ENCODE data around the gene MYO5B.

DNA sequence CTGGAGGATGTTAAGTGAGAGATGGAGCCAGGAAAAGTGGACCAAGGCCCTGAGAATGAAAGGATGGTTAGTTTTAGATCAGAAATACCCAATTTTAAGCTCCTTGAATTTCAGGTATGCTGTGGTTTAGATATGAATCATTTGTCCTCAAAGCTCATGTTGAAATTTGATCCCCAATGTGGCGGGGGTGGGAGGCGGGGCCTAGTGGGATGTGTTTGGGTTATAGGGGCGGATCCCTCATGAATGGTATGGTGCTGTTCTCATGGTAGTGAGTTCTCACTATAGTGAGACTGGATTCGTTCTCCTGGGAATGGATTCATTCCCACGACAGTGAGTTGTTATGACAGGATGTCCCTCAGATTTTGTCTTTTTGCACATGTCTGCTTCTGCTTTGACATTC is 11.4 kb downstream of the MYO5B start:
- TF ChIP-seq, protein P1, sequence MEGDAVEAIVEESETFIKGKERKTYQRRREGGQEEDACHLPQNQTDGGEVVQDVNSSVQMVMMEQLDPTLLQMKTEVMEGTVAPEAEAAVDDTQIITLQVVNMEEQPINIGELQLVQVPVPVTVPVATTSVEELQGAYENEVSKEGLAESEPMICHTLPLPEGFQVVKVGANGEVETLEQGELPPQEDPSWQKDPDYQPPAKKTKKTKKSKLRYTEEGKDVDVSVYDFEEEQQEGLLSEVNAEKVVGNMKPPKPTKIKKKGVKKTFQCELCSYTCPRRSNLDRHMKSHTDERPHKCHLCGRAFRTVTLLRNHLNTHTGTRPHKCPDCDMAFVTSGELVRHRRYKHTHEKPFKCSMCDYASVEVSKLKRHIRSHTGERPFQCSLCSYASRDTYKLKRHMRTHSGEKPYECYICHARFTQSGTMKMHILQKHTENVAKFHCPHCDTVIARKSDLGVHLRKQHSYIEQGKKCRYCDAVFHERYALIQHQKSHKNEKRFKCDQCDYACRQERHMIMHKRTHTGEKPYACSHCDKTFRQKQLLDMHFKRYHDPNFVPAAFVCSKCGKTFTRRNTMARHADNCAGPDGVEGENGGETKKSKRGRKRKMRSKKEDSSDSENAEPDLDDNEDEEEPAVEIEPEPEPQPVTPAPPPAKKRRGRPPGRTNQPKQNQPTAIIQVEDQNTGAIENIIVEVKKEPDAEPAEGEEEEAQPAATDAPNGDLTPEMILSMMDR (IDR thresholded peaks at IDR 0.05), result no peak
- TF ChIP-seq POLR2A (IDR thresholded peaks at IDR 0.05), result no peak

All from thyroid gland (tissue), 4 donors.